Right cardiac atrium (tissue), 5 donors: ENCODE measurements around the gene DAPK1. TPM values are rescaled to one million over a fixed set of nuclear protein-coding genes. Genes with fewer than 3 reads are reported as not detected.
"Not testable (repeated sequence)": the region's sequence is repeated elsewhere in the genome, so short reads cannot be mapped to it uniquely, and the experiment has no call there.

Source experiments
- ATAC-seq, 2 donors: fragments of 200-7000 bp; cut with Tn5 transposase; one replicate each; pipeline versions ENCODE4 v1.8.0 to v1.9.1; 2020; ENCODE audit warnings: moderate library complexity in 2 of 2, mild to moderate bottlenecking in 1 of 2
- DNase-seq, 3 donors: peaks; one replicate each; pipeline ENCODE4 v3.0.0-alpha.2; 2020
- H3K27ac ChIP-seq: one replicate; pipeline ENCODE4 v1.5.1; 2013; ENCODE audit warnings: mild to moderate bottlenecking, low read length, control low read depth, moderate library complexity
- H3K27me3 ChIP-seq: one replicate; pipeline ENCODE4 v1.6.1; 2013; ENCODE audit not compliant: control insufficient read depth, insufficient read depth
- H3K4me1 ChIP-seq: one replicate; pipeline ENCODE4 v1.6.1; 2013; ENCODE audit warnings: low read length; ENCODE audit not compliant: control insufficient read depth, insufficient read depth
- H3K4me3 ChIP-seq: one replicate; pipeline ENCODE4 v1.5.1; 2013; ENCODE audit warnings: low read length, control low read depth
- H3K9me3 ChIP-seq: one replicate; pipeline ENCODE4 v1.6.1; 2013; ENCODE audit warnings: low read length; ENCODE audit not compliant: control insufficient read depth
- WGBS: extraction: QIAGEN DNeasy Blood & Tissue Kit; methylation state at CpG from one replicate; pipeline ENCODE4 v1.1.7; 2013; 5-methylcytosine and 5-hydroxymethylcytosine counted together
- intact Hi-C, 4 donors: fragments of 100-400 bp; cut with DNase I; formaldehyde crosslinking; loops; one replicate each; pipeline versions ENCODE4 v1.11.0 to v1.14.0; 2022 to 2023
- polyA plus RNA-seq: library from polyadenylated mRNA; stranded (reverse); fragments of 200-250 nt; gene quantifications from one replicate; pipeline ENCODE4 v1.2.3, GENCODE V29; 2013
- total RNA-seq, 4 donors: library from RNA; stranded (reverse); fragmentation: NEBNext Ultra II Directional; extraction: Animal tissue kit (Norgen Biotek cat#: 25700); gene quantifications; one replicate each; pipeline ENCODE4 v1.2.1, GENCODE V29; 2021
- donor health status: healthy with polysubstance abuse.
- donor health status: DM: no; HTN: yes; CAD: no.
- donor health status: DM: no; HTN: no; CAD: no.
- donor health status: DM: no; HTN: yes; CAD: no; lungs with severe emphysema.
- donor health status: DM: yes; HTN: yes; CAD: no.

Gene DAPK1
- total and polyA plus RNA-seq, 5 donors = 5.2 to 20.1 (median 18.5) TPM

DNA sequence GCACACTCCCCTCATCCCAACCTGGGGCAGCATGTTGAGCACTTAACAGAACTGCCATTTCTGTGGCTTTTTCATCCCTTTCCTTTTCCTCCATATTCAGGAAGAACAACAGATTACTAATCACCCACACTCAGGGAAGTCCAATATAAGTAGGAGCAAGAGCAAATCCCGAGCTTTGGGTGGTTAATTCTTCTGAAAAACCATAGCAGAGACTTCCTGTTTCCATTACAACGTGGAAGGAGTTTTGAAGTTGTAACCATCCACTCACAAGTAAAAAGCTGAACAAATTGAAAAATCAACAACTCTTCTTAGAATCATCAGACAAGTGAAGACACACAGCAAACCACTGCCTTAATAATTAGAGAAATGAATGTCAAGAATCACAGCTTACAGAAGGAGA lies 236.4 kb downstream of the DAPK1 start:
- ATAC-seq (no peak), DNase-seq (no peak)
- H3K27me3 ChIP-seq = no peaks in the 10 kb centered on the region
- WGBS = 50% methylated on average over 2 of the region's 2 CpGs
- intact Hi-C loops = no loop called here
- no peaks in the 10 kb centered on the region for H3K9me3 ChIP-seq
- H3K4me3 ChIP-seq = no peak overlapping the region
- no peaks in the 10 kb centered on the region for H3K4me1 ChIP-seq
- H3K27ac ChIP-seq = no peak overlapping the region

DNA sequence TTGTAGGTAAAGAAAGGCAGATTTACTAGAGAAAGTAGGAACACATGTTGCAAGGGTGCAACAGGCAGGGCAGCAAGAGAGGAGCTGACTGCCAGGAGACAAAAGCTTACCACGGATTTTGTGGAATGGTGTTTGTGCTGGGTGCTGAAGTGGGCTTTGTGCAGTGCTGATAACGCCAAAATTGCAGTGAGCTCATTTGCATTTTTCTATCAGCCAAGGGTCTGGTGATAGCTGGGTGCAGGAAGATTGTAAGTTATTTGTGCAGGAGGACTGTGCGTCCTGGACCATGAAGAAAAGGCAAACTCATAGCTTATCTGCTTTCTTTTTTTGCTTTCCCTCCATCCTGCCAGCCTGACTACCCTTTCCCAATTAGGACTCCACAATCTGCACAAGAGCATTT lies 241.9 kb downstream of the DAPK1 start:
- no peak for ATAC-seq
- Histone ChIP-seq H3K27ac (no peak overlapping the region), H3K4me3 (no peak overlapping the region), H3K27me3 (no peaks in the 10 kb centered on the region), H3K9me3 (no peaks in the 10 kb centered on the region), H3K4me1 (no peaks in the 10 kb centered on the region)
- intact Hi-C loops = no loop called here
- WGBS = 48% methylated on average over 3 of the region's 3 CpGs
- DNase-seq = no peak

DNA sequence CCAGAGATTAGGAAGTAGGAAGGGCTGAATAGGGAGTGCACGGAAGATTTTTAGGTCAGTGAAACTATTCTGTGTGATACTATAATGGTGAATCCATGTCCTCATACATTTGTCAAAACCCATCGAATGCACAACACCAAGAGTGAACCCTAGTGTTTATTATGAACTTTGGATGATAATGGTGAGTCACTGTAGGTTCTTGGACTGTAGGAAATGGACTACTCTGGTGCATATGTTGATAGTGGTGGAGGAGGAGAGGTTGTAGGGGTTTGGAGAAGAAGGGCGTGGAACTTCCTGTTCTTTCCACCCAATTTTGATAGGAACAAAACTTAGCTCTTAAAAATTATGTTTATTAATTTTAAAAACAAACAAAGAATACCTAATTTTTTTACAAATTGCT lies 242.5 kb downstream of the DAPK1 start:
- no peak for DNase-seq
- no peaks in the 10 kb centered on the region for H3K27me3 ChIP-seq
- H3K27ac ChIP-seq = no peak overlapping the region
- 60% methylated on average over 3 of the region's 3 CpGs for WGBS
- intact Hi-C loops = no loop called here
- no peaks in the 10 kb centered on the region for H3K9me3 ChIP-seq
- H3K4me3 ChIP-seq = no peak overlapping the region
- H3K4me1 ChIP-seq = no peaks in the 10 kb centered on the region
- no peak for ATAC-seq

DNA sequence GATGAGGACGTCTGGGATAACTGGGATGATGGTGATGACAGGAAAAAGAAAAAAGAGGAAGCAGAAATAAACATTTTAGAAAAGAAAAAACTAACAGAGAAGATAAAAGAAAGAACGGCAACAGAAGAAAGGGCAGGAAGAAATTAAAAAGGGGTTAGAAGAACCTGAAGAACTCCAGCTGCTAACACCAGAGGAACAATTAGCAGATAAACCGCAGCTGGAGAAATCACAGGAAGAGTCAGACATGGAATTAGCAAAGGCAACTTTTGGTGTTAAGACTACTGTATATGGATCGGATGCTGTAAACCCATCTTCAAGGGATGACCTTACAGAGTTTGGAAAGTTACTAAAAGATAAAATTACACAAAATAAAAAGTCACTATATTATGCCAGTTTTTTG lies 243.7 kb downstream of the DAPK1 start:
- DNase-seq = no peak
- no peaks in the 10 kb centered on the region for H3K9me3 ChIP-seq
- WGBS = 35% methylated on average over 4 of the region's 4 CpGs
- no peak overlapping the region for H3K4me3 ChIP-seq
- no peaks in the 10 kb centered on the region for H3K4me1 ChIP-seq
- no peaks in the 10 kb centered on the region for H3K27me3 ChIP-seq
- intact Hi-C loops = no loop called here
- ATAC-seq = no peak
- H3K27ac ChIP-seq = no peak overlapping the region

DNA sequence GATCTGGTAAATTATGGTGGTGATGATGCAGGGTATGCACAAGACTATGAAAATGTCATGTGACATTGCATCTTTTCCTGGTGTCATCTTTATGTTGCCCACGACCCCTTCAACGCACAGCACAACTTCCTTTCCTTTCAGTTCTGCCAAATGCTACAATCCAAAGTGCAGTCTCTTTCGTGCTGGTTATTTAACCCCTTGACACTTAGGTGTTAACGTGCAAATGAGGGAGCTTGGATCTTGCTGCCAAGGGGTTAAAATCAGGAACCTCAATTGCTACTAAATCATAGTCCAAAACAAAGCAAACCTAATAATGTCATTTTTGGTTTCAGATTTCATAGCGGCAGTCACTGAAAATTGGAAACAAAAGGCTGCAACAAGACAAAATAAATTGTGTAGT lies 244.2 kb downstream of the DAPK1 start:
- Histone ChIP-seq H3K27me3 (no peaks in the 10 kb centered on the region), H3K4me1 (no peaks in the 10 kb centered on the region), H3K9me3 (no peaks in the 10 kb centered on the region), H3K4me3 (no peak overlapping the region), H3K27ac (no peak overlapping the region)
- WGBS = 14% methylated on average over 5 of the region's 5 CpGs
- ATAC-seq (no peak), DNase-seq (no peak)
- intact Hi-C loops = no loop called here

DNA sequence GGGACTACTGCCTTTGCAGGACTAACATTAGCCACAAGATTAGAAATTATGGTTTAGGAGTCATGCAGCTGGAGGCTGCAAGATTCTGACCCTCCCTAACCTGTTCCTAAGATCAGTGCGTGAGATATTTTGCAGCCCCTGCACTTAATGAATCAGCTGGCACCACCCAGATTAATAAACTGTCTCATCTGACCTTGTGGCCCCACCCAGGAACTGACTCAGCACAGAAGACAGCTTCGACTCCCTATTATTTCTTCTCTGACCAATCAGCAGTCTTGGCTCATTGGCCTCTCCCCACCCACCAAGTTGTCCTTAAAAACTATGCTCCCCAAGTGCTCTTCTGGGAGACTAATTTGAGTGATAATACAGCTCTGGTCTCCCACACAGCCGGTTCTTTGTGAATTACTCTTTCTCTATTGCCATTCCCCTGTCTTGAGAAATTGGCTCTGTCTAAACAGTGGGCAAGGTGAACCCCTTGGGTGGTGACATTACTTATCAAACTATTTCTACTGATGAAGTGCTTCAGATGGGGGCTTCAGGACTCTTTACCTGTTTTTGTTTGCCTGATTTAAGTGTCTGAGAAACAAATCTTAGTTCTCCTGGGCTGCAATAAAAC lies 245.3 kb downstream of the DAPK1 start:
- no peak for DNase-seq
- H3K4me3 ChIP-seq = no peak overlapping the region
- intact Hi-C loops = no loop called here
- 84% methylated on average over 3 of the region's 3 CpGs for WGBS
- no peaks in the 10 kb centered on the region for H3K4me1 ChIP-seq
- H3K27ac ChIP-seq = no peak overlapping the region
- no peak for ATAC-seq
- no peaks in the 10 kb centered on the region for H3K27me3 ChIP-seq
- no peaks in the 10 kb centered on the region for H3K9me3 ChIP-seq

DNA sequence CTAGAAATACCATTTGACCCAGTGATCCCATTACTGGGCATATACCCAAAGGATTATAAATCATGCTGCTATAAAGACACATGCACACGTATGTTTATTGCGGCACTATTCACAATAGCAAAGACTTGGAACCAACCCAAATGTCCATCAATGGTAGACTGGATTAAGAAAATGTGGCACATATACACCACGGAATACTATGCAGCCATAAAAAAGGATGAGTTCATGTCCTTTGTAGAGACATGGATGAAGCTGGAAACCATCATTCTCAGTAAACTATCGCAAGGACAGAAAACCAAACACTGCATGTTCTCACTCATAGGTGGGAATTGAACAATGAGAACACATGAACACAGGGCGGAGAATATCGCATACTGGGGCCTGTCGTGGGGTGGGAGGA lies 246.6 kb downstream of the DAPK1 start:
- H3K27ac ChIP-seq, DNase-seq, H3K9me3 ChIP-seq, ATAC-seq, H3K4me3 ChIP-seq, H3K27me3 ChIP-seq, H3K4me1 ChIP-seq, intact Hi-C loops: not testable (repeated sequence)
- WGBS = 96% methylated on average over 6 of the region's 7 CpGs

DNA sequence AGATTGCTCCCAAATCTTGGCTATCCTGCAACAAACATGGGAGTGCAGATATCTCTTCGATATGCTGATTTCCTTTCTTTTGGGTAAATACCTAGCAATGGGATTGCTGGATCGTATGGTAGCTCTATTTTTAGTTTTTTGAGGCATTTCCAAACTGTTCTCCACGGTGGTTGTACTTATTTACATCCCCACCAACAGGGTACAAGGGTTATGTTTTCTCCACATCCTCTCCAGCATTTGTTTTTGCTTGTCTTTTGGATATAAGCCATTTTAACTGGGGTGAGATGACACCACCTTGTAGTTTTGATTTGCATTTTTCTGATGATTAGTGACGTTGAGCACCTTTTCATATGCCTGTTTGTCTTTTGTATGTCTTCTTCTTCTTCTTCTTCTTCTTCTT lies 248.5 kb downstream of the DAPK1 start:
- Histone ChIP-seq H3K9me3 (no peaks in the 10 kb centered on the region), H3K27ac (no peak overlapping the region), H3K4me3 (no peak overlapping the region), H3K4me1 (no peaks in the 10 kb centered on the region), H3K27me3 (no peaks in the 10 kb centered on the region)
- no peak for ATAC-seq
- intact Hi-C loops = no loop called here
- no peak for DNase-seq
- WGBS = 61% methylated on average over 4 of the region's 4 CpGs

DNA sequence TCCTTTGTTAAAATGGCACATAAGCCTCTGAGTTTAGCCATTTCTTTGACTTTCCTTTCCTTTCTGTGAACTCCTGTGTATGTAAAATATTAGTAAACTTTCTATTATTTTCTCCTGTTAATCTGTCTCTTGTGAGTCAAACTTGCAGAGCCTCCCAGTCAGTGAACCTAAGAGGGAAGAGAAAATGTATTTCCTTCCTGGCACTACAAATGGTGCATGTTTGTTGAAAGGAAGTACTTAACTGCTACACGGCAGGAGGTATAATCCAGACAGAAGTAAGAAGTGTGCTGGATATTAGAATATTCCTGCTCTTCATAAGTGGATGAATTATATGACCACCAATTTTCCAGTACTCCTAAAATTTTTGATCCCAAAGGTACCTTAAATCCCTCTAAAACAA lies 251.2 kb downstream of the DAPK1 start:
- Histone ChIP-seq H3K4me1 (no peaks in the 10 kb centered on the region), H3K27me3 (no peaks in the 10 kb centered on the region), H3K4me3 (no peak overlapping the region), H3K9me3 (peaks cover 2% of the 10 kb centered on the region), H3K27ac (no peak overlapping the region)
- intact Hi-C loops = no loop called here
- ATAC-seq (peak in 1 of 2 donors; percentile 21), DNase-seq (no peak)
- WGBS = 26% methylated on average over 1 of the region's 1 CpG

DNA sequence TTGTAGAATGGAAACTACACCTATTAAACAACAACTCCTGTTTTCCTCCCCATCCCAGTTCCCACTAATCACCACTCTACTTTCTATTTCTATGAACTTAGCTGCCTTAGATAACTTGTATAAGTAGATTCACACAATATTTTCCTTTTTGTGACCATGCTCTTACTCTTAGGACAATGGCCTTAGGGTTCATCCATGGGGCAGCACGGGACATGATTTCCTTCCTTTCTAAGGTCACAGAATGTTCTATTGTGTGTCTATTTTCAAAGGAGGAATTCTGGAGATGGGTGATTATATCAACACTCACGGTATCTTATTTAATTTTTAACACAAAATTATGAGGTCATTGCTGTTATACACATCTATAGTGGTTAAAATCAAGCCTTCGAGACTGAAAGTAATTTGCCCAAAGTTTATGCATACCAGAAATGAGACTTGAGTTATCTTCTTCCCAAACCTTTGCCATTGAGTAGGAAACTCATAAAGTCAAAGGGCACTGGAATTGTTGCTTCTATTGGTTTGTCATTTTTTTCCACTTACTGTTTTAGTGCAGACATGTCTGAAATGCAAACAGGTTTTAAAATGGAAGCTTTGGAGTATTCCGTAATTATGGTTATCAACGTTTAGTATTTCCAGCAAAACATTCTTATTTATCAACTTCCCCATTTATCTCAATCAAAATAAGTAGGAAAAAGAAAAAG lies 251.8 kb downstream of the DAPK1 start:
- no peak overlapping the region for H3K27ac ChIP-seq
- 61% methylated on average over 5 of the region's 5 CpGs for WGBS
- DNase-seq = no peak
- ATAC-seq = peak; percentile 52 to 94
- intact Hi-C loops = no loop called here
- H3K27me3 ChIP-seq = no peaks in the 10 kb centered on the region
- no peaks in the 10 kb centered on the region for H3K4me1 ChIP-seq
- no peak overlapping the region for H3K4me3 ChIP-seq
- peaks cover 2% of the 10 kb centered on the region for H3K9me3 ChIP-seq

DNA sequence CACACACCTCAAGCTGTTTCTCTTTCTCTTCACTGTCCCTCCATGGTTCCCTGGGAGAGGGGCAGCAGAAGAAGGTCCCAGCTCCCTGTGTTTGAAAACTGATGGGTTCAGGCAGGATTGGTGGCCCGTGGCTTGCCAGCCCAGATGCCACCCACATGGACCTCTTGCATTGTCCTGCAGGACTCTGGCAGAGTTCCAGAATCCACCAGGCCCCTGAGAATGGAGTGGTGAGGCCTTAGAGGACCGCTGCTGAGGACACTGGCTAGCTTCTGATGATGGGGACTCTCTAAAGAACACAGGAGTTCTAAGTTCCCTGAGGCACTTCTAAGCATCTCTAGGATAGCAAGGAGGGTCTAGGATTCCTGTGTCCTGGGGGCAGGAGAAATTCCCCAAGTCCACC lies 253.1 kb downstream of the DAPK1 start:
- ATAC-seq = no peak
- WGBS = 87% methylated on average over 2 of the region's 2 CpGs
- H3K4me3 ChIP-seq = no peak overlapping the region

DNA sequence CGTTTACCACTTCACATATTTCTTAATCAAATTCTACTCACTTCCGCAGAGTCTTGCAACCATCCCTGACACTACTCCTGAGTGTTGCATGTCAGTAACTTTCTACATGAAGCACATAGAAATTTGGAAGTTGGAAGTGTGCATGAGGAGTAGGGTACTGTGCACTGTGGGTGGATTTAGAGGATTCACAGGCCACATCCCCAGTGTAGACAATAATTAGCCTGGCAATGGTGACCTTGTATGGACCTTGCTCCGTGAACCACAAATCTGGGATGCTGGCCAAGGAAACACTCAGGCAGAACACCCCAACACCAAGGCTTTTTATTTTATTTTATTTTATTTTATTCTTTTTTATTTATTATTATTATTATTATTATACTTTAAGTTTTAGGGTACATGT lies 253.8 kb downstream of the DAPK1 start:
- Histone ChIP-seq H3K9me3 (peaks cover 2% of the 10 kb centered on the region), H3K4me1 (no peaks in the 10 kb centered on the region), H3K27ac (no peak overlapping the region), H3K4me3 (no peak overlapping the region), H3K27me3 (no peaks in the 10 kb centered on the region)
- DNase-seq = no peak
- ATAC-seq = no peak
- WGBS = 76% methylated on average over 3 of the region's 3 CpGs
- intact Hi-C loops = no loop called here

More for the DNA sequence above, 253.1 kb downstream of the DAPK1 start:
- Histone ChIP-seq H3K4me1 (no peaks in the 10 kb centered on the region), H3K27ac (no peak overlapping the region), H3K27me3 (no peaks in the 10 kb centered on the region), H3K9me3 (peaks cover 2% of the 10 kb centered on the region)
- no peak for DNase-seq
- intact Hi-C loops = no loop called here
